GM18505 (cell line): ENCODE data around the gene GIN1.
"Not testable (repeated sequence)": the region's sequence is repeated elsewhere in the genome, so short reads cannot be mapped to it uniquely, and the experiment has no call there.

Experiments used
- ATAC-seq: cut with Tn5 transposase; IDR thresholded peaks from one replicate; pipeline ENCODE4 v1.9.1; 2021; ENCODE audit not compliant: unreplicated experiment
- POLR2A ChIP-seq: IDR thresholded peaks from 4 replicates; pipeline ENCODE4 v1.6.1; 2011; ENCODE audit warnings: borderline replicate concordance; ENCODE audit not compliant: insufficient read depth, insufficient read length; ENCODE audit errors: extremely low read depth

Gene GIN1

DNA sequence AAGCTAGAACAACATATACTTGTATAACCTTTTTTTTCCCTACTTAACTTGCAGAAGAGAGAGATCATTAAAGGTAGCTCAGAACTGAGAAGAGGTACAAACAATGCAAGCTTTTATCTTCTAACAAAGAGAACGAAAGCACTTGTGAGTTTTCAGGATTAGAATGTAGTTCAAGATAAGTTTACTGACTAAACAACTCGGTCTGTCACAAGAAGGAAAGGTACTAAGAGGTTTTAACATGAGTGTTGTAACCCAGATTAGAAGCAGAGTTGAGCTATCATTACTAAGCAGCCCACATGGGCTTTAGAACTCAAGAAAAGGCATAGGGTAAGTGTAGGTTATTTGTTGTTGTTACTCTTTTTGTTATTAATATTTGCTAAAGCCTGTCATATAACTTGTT is 25.2 kb downstream of the GIN1 start:
- no peak for TF ChIP-seq POLR2A
- ATAC-seq: no peak

DNA sequence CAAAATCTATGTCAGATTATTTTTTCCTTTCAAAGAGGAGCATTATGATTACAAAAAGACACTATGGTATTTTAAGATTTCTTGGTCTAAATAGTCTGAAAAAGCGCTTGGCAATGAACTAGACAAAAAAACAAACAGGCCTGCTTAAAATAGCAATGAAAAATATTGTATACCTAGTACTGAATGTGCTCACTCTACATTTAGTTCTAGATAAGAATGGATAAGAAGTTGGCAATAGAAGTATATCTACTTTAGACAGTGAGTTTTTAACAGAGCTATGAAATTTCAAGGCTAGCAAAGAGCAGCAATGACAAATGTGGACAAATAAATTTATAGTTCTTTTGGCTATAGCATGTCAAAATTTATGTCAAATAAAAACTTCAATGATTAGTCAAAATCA is 26.2 kb downstream of the GIN1 start:
- TF ChIP-seq POLR2A: no peak
- no peak for ATAC-seq

DNA sequence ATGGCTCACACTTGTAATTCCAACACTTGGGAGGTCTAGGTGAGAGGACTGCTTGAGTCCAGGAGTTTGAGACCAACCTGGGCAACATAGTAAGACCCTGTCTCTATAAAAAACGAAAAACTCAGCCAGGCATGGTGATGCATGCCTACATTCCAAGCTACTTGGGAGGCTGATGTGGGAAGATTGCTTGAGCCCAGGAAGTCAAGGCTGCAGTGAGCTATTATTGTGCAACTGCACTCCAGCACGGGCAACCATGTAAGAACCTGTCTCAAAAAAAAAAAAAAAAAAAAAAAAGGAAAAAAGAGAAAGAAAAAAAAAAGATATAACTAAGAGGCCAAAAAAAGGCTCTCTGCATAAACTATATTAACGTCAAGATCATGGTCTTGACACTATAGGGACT is 27.3 kb downstream of the GIN1 start:
- no peak for TF ChIP-seq POLR2A

DNA sequence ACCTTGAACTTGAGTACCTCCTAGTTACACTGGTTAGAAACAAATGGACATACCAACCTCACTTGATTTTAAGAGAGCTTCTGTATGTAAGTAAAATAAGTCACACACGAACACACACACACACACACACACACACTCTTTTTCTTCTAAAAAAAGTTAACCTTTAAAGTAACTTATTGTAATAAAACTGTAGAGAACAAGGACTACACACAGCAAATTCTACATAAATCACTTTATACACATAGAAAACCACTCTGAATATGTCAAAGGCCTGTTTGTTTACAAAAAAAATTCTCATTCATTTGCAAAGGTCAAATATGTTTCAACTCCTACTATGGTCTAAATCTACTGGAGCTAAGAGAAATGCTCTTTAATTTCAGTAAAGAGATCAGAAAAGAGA is 29.1 kb downstream of the GIN1 start:
- no peak for TF ChIP-seq POLR2A

More for the DNA sequence above, 27.3 kb downstream of the GIN1 start:
- no peak for ATAC-seq

DNA sequence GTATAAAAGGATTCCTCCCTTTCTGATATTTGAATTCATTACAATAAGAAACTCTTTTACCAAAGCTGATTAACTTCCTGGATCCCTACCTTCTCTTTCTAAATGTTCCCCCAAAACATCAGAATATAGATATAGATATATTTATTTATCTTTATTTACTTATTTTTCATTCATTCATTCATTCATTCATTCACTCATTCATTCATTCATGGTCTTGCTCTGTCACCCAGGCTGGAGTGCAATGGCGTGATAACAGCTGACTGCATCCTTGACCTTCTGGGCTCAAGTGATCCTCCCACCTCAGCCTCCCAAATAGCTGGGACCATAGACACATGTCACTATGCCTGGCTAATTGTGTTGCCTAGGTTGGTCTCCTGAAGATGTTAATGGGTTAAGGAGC is 30.7 kb downstream of the GIN1 start:
- ATAC-seq: no peak
- TF ChIP-seq POLR2A: no peak

More for the DNA sequence above, 29.1 kb downstream of the GIN1 start:
- no peak for ATAC-seq

GRCh38 chr5:103086547-103086946 is 33.4 kb downstream of the GIN1 start:
- ATAC-seq: no peak
- no peak for TF ChIP-seq POLR2A

DNA sequence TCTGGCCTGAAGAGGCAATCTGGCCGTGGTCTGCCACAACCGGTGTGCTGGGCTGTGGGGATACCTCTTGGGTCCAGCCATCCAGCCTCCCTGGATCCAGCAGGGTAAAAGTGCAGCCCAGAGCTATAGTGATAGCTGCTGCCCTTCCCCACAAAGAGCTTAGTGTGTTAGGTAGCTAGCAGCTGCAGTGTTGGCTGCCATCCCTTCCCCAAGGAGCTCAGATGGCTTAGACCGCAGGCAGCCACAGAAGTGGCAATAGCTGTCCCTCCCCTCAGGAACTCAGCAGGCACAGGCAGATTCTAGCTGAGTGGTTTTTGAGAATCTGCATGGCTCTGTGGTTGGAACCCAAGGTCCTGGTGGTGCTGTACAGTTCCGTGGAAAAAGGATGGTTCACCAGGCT is 40.1 kb downstream of the GIN1 start:
- no peak for ATAC-seq
- no peak for TF ChIP-seq POLR2A

DNA sequence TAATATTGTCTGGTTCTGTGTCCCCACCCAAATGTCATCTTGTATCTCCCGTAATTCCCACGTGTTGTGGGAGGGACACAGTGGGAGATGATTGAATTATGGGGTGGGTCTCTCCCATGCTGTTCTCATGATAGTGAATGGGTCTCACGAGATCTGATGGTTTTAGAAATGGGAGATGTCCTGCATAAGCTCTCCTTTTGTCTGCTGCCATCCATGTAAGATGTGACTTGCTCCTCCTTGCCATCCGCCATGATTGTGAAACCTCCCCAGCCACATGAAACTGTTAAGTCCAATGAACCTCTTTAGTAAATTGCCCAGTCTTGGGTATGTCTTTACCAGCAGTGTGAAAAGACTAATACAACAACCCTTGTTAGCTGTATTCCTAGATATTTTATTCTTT is 44.5 kb downstream of the GIN1 start:
- no peak for TF ChIP-seq POLR2A
- ATAC-seq: no peak

- ATAC-seq: not testable (repeated sequence)
Measured at GRCh38 chr5:103073500-103073899, 46.4 kb downstream of the GIN1 start.

GRCh38 chr5:103066326-103066725 is 53.6 kb downstream of the GIN1 start:
- no peak for ATAC-seq
- no peak for TF ChIP-seq POLR2A

GRCh38 chr5:103060424-103060954 is 59.4 kb downstream of the GIN1 start:
- ATAC-seq: no peak
- TF ChIP-seq POLR2A: no peak

GRCh38 chr5:103059525-103059924 is 60.4 kb downstream of the GIN1 start:
- no peak for TF ChIP-seq POLR2A
- no peak for ATAC-seq

GRCh38 chr5:103057208-103058130 is 62.5 kb downstream of the GIN1 start:
- ATAC-seq: no peak
- TF ChIP-seq POLR2A: no peak

DNA sequence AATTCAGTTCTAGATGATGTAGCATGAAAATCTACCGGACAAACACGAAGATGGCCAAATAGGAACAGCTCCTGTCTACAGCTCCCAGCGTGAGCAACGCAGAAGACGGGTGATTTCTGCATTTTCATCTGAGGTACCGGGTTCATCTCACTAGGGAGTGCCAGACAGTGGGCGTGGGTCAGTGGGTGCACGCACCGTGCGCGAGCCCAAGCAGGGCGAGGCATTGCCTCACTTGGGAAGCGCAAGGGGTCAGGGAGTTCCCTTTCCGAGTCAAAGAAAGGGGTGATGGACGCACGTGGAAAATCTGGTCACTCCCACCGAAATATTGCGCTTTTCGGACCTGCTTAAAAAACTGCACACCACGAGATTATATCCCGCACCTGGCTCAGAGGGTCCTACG is 73.2 kb downstream of the GIN1 start:
- not testable (repeated sequence) for ATAC-seq
